22Rv1 (cell line): ENCODE data around the gene CRMP1.

Experiments
- ZFX ChIP-seq: fragments of 450-650 bp; IDR thresholded peaks from 2 replicates; pipeline ENCODE4 v1.6.1; 2017; ENCODE audit warnings: antibody characterized with exemption, borderline replicate concordance
- TF ChIP-seq, protein P1 (sequence below): fragments of 450-650 bp; IDR thresholded peaks from 2 replicates; pipeline ENCODE4 v1.5.1; 2017; ENCODE audit warnings: mild to moderate bottlenecking

GRCh38 chr4:5932035-5932568 lies 39.2 kb upstream of the CRMP1 start:
- TF ChIP-seq, protein P1, sequence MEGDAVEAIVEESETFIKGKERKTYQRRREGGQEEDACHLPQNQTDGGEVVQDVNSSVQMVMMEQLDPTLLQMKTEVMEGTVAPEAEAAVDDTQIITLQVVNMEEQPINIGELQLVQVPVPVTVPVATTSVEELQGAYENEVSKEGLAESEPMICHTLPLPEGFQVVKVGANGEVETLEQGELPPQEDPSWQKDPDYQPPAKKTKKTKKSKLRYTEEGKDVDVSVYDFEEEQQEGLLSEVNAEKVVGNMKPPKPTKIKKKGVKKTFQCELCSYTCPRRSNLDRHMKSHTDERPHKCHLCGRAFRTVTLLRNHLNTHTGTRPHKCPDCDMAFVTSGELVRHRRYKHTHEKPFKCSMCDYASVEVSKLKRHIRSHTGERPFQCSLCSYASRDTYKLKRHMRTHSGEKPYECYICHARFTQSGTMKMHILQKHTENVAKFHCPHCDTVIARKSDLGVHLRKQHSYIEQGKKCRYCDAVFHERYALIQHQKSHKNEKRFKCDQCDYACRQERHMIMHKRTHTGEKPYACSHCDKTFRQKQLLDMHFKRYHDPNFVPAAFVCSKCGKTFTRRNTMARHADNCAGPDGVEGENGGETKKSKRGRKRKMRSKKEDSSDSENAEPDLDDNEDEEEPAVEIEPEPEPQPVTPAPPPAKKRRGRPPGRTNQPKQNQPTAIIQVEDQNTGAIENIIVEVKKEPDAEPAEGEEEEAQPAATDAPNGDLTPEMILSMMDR = no peak
- TF ChIP-seq ZFX = no peak
